HepG2 (cell line): Measurements from ENCODE around the gene DMXL2. TPM values are rescaled to one million over a fixed set of nuclear protein-coding genes. Genes with fewer than 3 reads are reported as not detected.

Source experiments
- ATAC-seq: fragments of 200-7000 bp; cut with Tn5 transposase; 3 replicates; pipeline ENCODE4 v1.9.1; 2020; ENCODE audit warnings: mild to moderate bottlenecking, moderate library complexity
- BruUV-seq: library from RNA; stranded (reverse); fragments of 400-500 nt; replicated peaks from 2 replicates; lab custom pipeline; 2021; lab: Mats Ljungman, UMichigan
- CTCF ChIA-PET: fragments of 300-600 bp; formaldehyde crosslinking; extraction: SDS; loops from one replicate; lab custom pipeline; 2021; ENCODE audit warnings: low total read pairs, inconsistent platforms, low intra/inter-chr PET ratio; lab: Yijun Ruan, JAX
- POLR2A ChIA-PET: fragments of 350-600 bp; sonication (Branson Sonifier 250); formaldehyde crosslinking; loops from one replicate; lab custom pipeline; 2020; ENCODE audit warnings: antibody characterized with exemption, inconsistent platforms; lab: Yijun Ruan, JAX
- DNase-seq: peaks from one replicate; pipeline ENCODE4 v3.0.0-alpha.2; 2015; ENCODE audit warnings: low spot score
- FAIRE-seq: peaks from 3 replicates; lab custom pipeline; 2011; peaks lifted over from hg19 to GRCh38; lab: Jason Lieb, UNC
- H2AFZ ChIP-seq: one replicate; pipeline ENCODE4 v1.6.1; 2011; ENCODE audit warnings: low read length, inconsistent platforms
- H3K27ac ChIP-seq: fragments of 300-600 bp; 3 replicates; pipeline ENCODE4 v1.8.0; 2011; ENCODE audit warnings: mixed run types, mild to moderate bottlenecking, mixed read lengths, low read length, inconsistent platforms; ENCODE audit not compliant: insufficient read depth; ENCODE audit errors: extremely low read length
- H3K27me3 ChIP-seq, 2 experiments: fragments of 200-600 bp in 1 of 2; 2 replicates in 1 of 2; 3 replicates in 1 of 2; pipeline versions ENCODE4 v1.6.0 to v1.8.0; 2011; ENCODE audit warnings: low read length in 2 of 2, mild to moderate bottlenecking in 2 of 2, moderate library complexity in 2 of 2, inconsistent platforms in 1 of 2; ENCODE audit not compliant: insufficient read depth in 2 of 2, control insufficient read depth in 1 of 2
- H3K36me3 ChIP-seq, 2 experiments: fragments of 200-600 bp in 1 of 2; replicated peaks in 1 of 2; 2 replicates in 1 of 2; 3 replicates in 1 of 2; pipeline versions ENCODE4 v1.5.1 to v1.8.0; 2011; ENCODE audit warnings: low read length in 2 of 2, inconsistent platforms in 1 of 2; ENCODE audit not compliant: insufficient read depth in 2 of 2, control insufficient read depth in 1 of 2
- H3K4me1 ChIP-seq: 2 replicates; pipeline ENCODE4 v1.5.1; 2012; ENCODE audit warnings: low read length, inconsistent platforms; ENCODE audit not compliant: insufficient read depth
- H3K4me2 ChIP-seq: 2 replicates; pipeline ENCODE4 v1.6.0; 2011; ENCODE audit warnings: low read depth, low read length, inconsistent platforms
- H3K4me3 ChIP-seq, 3 experiments: fragments of 200-600 bp in 1 of 3; sonication (generic), shearing (Covaris generic) in 1 of 3; replicated peaks in 1 of 3; 2 replicates each; pipeline ENCODE4 v1.5.1; 2011 to 2016; ENCODE audit warnings: low read length in 3 of 3, inconsistent platforms in 2 of 3, low read depth in 2 of 3, mild to moderate bottlenecking in 2 of 3, control low read depth in 1 of 3, mixed read lengths in 1 of 3; ENCODE audit not compliant: insufficient read depth in 1 of 3
- H3K79me2 ChIP-seq: one replicate; pipeline ENCODE4 v1.6.1; 2011; ENCODE audit warnings: low read length, inconsistent platforms; ENCODE audit not compliant: insufficient read depth
- H3K9ac ChIP-seq: 2 replicates; pipeline ENCODE4 v1.6.0; 2011; ENCODE audit warnings: mild to moderate bottlenecking, low read depth, low read length, inconsistent platforms; ENCODE audit not compliant: insufficient read depth
- H3K9me3 ChIP-seq: 2 replicates; pipeline ENCODE4 v1.5.1; 2012; ENCODE audit warnings: mild to moderate bottlenecking, low read length
- H4K20me1 ChIP-seq: 2 replicates; pipeline ENCODE4 v1.6.0; 2011; ENCODE audit warnings: inconsistent platforms, mild to moderate bottlenecking, low read length, moderate library complexity; ENCODE audit not compliant: insufficient read depth
- DNMT3B ChIP-seq: conservative IDR thresholded peaks from 2 replicates; pipeline ENCODE4 v1.6.1; 2016; ENCODE audit warnings: missing biosample characterization, control low read depth
- ELF3 ChIP-seq: IDR thresholded peaks from 2 replicates; pipeline ENCODE4 v1.6.1; 2016; ENCODE audit warnings: missing genetic modification reagents, missing compliant biosample characterization
- EP300 ChIP-seq, 3 experiments: sonication (generic) in 1 of 3; formaldehyde crosslinking in 1 of 3; IDR thresholded peaks; 2 replicates each; pipeline versions ENCODE4 v1.5.1 to v1.6.1; 2011 to 2020; ENCODE audit warnings: low read depth in 2 of 3, low read length in 2 of 3, borderline replicate concordance in 1 of 3, improper control_type of control experiment in 1 of 3, mild to moderate bottlenecking in 1 of 3, missing genetic modification reagents in 1 of 3, moderate library complexity in 1 of 3
- FOXA3 ChIP-seq: IDR thresholded peaks from 2 replicates; pipeline ENCODE4 v1.6.1; 2016; ENCODE audit warnings: missing genetic modification reagents, missing compliant biosample characterization
- GFI1 ChIP-seq: sonication (generic); formaldehyde crosslinking; IDR thresholded peaks from 2 replicates; pipeline ENCODE4 v1.5.0; 2020; ENCODE audit warnings: missing genetic modification reagents, mild to moderate bottlenecking, borderline replicate concordance
- GZF1 ChIP-seq: sonication (generic); formaldehyde crosslinking; IDR thresholded peaks from 2 replicates; pipeline ENCODE4 v1.5.1; 2020; ENCODE audit warnings: mild to moderate bottlenecking, missing genetic modification reagents
- HMG20A ChIP-seq: IDR thresholded peaks from 2 replicates; pipeline ENCODE4 v1.6.1; 2016; ENCODE audit warnings: borderline replicate concordance
- NCOR1 ChIP-seq: fragments of 200-600 bp; sonication (generic); IDR thresholded peaks from 2 replicates; pipeline ENCODE4 v1.7.0; 2017; ENCODE audit warnings: antibody characterized with exemption, low read length, borderline replicate concordance
- NFE2L2 ChIP-seq: fragments of 150-350 bp; IDR thresholded peaks from 2 replicates; pipeline ENCODE4 v1.6.1; 2014; ENCODE audit warnings: low read length
- PAXIP1 ChIP-seq: sonication (generic); formaldehyde crosslinking; conservative IDR thresholded peaks from 2 replicates; pipeline ENCODE4 v1.4.0; 2020; ENCODE audit warnings: mild to moderate bottlenecking, missing genetic modification reagents, moderate library complexity
- POLR2AphosphoS5 ChIP-seq: IDR thresholded peaks from 2 replicates; pipeline ENCODE4 v1.6.1; 2012; ENCODE audit warnings: low read depth, low read length
- SIN3B ChIP-seq: fragments of 150-350 bp; IDR thresholded peaks from 2 replicates; pipeline ENCODE4 v1.6.1; 2014; ENCODE audit warnings: low read length
- SOX13 ChIP-seq, 3 experiments: fragments of 450-650 bp in 1 of 3; sonication (generic) in 1 of 3; formaldehyde crosslinking in 1 of 3; IDR thresholded peaks in 2 of 3; conservative IDR thresholded peaks in 1 of 3; 2 replicates each; pipeline versions ENCODE4 v1.5.0 to v1.6.1; 2016 to 2020; ENCODE audit warnings: antibody characterized with exemption in 1 of 3, mild to moderate bottlenecking in 1 of 3, missing compliant biosample characterization in 1 of 3, missing genetic modification reagents in 1 of 3, moderate library complexity in 1 of 3
- TEAD3 ChIP-seq: optimal IDR thresholded peaks from 2 replicates; pipeline ENCODE3; 2016; ENCODE audit warnings: borderline replicate concordance
- YEATS4 ChIP-seq: sonication (generic); formaldehyde crosslinking; IDR thresholded peaks from 2 replicates; pipeline ENCODE4 v1.4.0; 2020; ENCODE audit warnings: missing genetic modification reagents, borderline replicate concordance
- ZNF362 ChIP-seq: sonication (generic); formaldehyde crosslinking; IDR thresholded peaks from 2 replicates; pipeline ENCODE4 v1.4.0; 2020; ENCODE audit warnings: missing genetic modification reagents, mild to moderate bottlenecking, borderline replicate concordance
- ZNF460 ChIP-seq: sonication (generic); formaldehyde crosslinking; IDR thresholded peaks from 2 replicates; pipeline ENCODE4 v1.5.1; 2020; ENCODE audit warnings: missing genetic modification reagents, mild to moderate bottlenecking, borderline replicate concordance
- ZNF766 ChIP-seq: sonication (generic); formaldehyde crosslinking; IDR thresholded peaks from 2 replicates; pipeline ENCODE4 v1.5.0; 2020; ENCODE audit warnings: missing genetic modification reagents, borderline replicate concordance
- WGBS: methylation state at CpG from one replicate; pipeline ENCODE4 v1.1.6; 2017; ENCODE audit warnings: low lambda C conversion rate; 5-methylcytosine and 5-hydroxymethylcytosine counted together
- in situ Hi-C: cut with HindIII; loops from 2 replicates; pipeline ENCODE4 v1.10.0; 2017; ENCODE audit warnings: low pct_unique_long_range_greater_than_20kb; ENCODE audit not compliant: extremely low pct_ligation_motif_present
- intact Hi-C: fragments of 100-400 bp; cut with micrococcal nuclease; formaldehyde crosslinking; loops from one replicate; pipeline ENCODE4 v1.10.0; 2022; ENCODE audit not compliant: unreplicated experiment
- polyA plus RNA-seq, 8 experiments: library from polyadenylated mRNA; depleted of rRNA in 3 of 8; stranded (reverse) in 7 of 8; unstranded in 1 of 8; fragments of >200 nt; fragmentation: Illumina TruSeq in 4 of 8; extraction: Trizol in 4 of 8; gene quantifications; 2 replicates each; pipeline versions ENCODE4 v1.2.1 to v1.2.3, GENCODE V29; 2011 to 2016; ENCODE audit warnings: low read depth in 4 of 8, missing spikeins in 1 of 8, mixed read lengths in 1 of 8; ENCODE audit not compliant: insufficient read depth in 1 of 8
- total RNA-seq, 5 experiments: library from RNA; depleted of rRNA; stranded (reverse); fragments of >200 nt; fragmentation: Illumina TruSeq; extraction: Trizol; gene quantifications; 2 replicates each; pipeline ENCODE4 v1.2.3, GENCODE V29; 2016; ENCODE audit warnings: low read depth in 1 of 5
- TF ChIP-seq, protein P1 (sequence below): IDR thresholded peaks from 2 replicates; pipeline ENCODE4 v1.6.1; 2012; ENCODE audit warnings: low read depth, low read length, improper control_type of control experiment

The DMXL2 gene
- total and polyA plus RNA-seq, 2 of the 13 experiments (the other 11 are each of a cell fraction or from before 2014, with no cell fraction given) = 11.6 to 15.3 TPM

GRCh38 chr15:51493892-51494291, 128.7 kb downstream of the DMXL2 start:
- H3K79me2 ChIP-seq = no peaks in the 10 kb centered on the region
- FAIRE-seq = no peak
- in situ Hi-C loops = no loop called here
- intact Hi-C loops = no loop called here
- ChIA-PET POLR2A (no interaction called here), CTCF (no interaction called here)
- peaks cover 21% of the 10 kb centered on the region for H3K4me1 ChIP-seq
- H3K36me3 ChIP-seq = no peaks in the 10 kb centered on the region
- 78% methylated on average over 2 of the region's 2 CpGs for WGBS
- H3K27me3 ChIP-seq = no peaks in the 10 kb centered on the region
- no peaks in the 10 kb centered on the region for H4K20me1 ChIP-seq
- peak overlapping the region; percentile 38; the same call in 1 of the 2 replicates for H3K4me2 ChIP-seq
- H3K4me3 ChIP-seq = no peak overlapping the region; a peak in 1 of 6 replicates
- H3K9me3 ChIP-seq = no peaks in the 10 kb centered on the region
- ATAC-seq = peak; percentile 63
- no peak overlapping the region for H3K9ac ChIP-seq
- H2AFZ ChIP-seq = no peak overlapping the region
- DNase-seq = peak; percentile 81
- peak overlapping the region; percentile 69 for H3K27ac ChIP-seq
- no TSS peak for BruUV-seq
- TF ChIP-seq POLR2AphosphoS5 = no peak
- TF ChIP-seq EP300 (IDR thresholded peaks at IDR 0.05; ENCODE audit: low read depth in 2 of 2, low read length in 2 of 2) = peak; percentile 60 to 73
- no peak for TF ChIP-seq EP300 (CRISPR knock-in tag; IDR thresholded peaks at IDR 0.05; ENCODE audit: borderline replicate concordance)
- TF ChIP-seq SIN3B = no peak
- no peak for TF ChIP-seq NFE2L2
- peak; percentile 21; the same call in 1 of the 2 replicates for TF ChIP-seq ELF3 (CRISPR knock-in tag)
- no peak for TF ChIP-seq DNMT3B
- peak; percentile 72; the same call in 1 of the 2 replicates for TF ChIP-seq NCOR1
- no peak for TF ChIP-seq GFI1
- TF ChIP-seq HMG20A (CRISPR knock-in tag) = peak; percentile 53; the same call in 1 of the 2 replicates
- no peak for TF ChIP-seq ZNF460 (CRISPR knock-in tag)
- TF ChIP-seq GZF1 = no peak
- TF ChIP-seq FOXA3 (CRISPR knock-in tag) = peak; percentile 83
- TF ChIP-seq SOX13 (IDR thresholded peaks at IDR 0.05) = no peak
- peak in 1 of 2 experiments; percentile 52; a peak in 1 of 4 replicates for TF ChIP-seq SOX13 (CRISPR knock-in tag; conservative IDR thresholded peaks at IDR 0.05 in 1 of 2, IDR thresholded peaks at IDR 0.05 in 1 of 2)
- no peak for TF ChIP-seq ZNF766 (CRISPR knock-in tag)
- peak; percentile 54; the same call in 1 of the 2 replicates for TF ChIP-seq PAXIP1 (CRISPR knock-in tag)
- TF ChIP-seq YEATS4 (CRISPR knock-in tag) = no peak
- TF ChIP-seq TEAD3 (CRISPR knock-in tag) = peak; percentile 72
- TF ChIP-seq ZNF362 = peak; percentile 67; the same call in 1 of the 2 replicates
- TF ChIP-seq, protein P1, sequence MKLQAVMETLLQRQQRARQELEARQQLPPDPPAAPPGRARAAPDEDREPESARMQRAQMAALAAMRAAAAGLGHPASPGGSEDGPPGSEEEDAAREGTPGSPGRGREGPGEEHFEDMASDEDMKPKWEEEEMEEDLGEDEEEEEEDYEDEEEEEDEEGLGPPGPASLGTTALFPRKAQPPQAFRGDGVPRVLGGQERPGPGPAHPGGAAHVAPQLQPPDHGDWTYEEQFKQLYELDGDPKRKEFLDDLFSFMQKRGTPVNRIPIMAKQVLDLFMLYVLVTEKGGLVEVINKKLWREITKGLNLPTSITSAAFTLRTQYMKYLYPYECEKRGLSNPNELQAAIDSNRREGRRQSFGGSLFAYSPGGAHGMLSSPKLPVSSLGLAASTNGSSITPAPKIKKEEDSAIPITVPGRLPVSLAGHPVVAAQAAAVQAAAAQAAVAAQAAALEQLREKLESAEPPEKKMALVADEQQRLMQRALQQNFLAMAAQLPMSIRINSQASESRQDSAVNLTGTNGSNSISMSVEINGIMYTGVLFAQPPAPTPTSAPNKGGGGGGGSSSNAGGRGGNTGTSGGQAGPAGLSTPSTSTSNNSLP = peak; percentile 99
